Gastroesophageal sphincter (tissue), 4 donors: ENCODE data around the gene GAREM1. TPM values are rescaled to one million over a fixed set of nuclear protein-coding genes. Genes with fewer than 3 reads are reported as not detected.
A peak's percentile ranks its signal among the peaks of the same experiment; 100 is the strongest.

Source experiments
- ATAC-seq: fragments of 150-250 bp; one replicate; pipeline ENCODE4 v1.9.1; 2016; ENCODE audit warnings: mild to moderate bottlenecking, moderate library complexity
- H3K27ac ChIP-seq, 4 donors: fragments of 200-600 bp; sonication (generic) in 3 of 4; 1 replicate in 3 of 4; 2 replicates in 1 of 4; pipeline ENCODE4 v1.5.1; 2016 to 2019
- H3K27me3 ChIP-seq: fragments of 200-600 bp; sonication (generic); one replicate; pipeline ENCODE4 v1.5.1; 2019
- H3K36me3 ChIP-seq, 2 donors: fragments of 200-600 bp; sonication (generic); one replicate each; pipeline ENCODE4 v1.5.1; 2019; ENCODE audit warnings: control low read depth in 1 of 2
- H3K4me1 ChIP-seq, 3 donors: fragments of 200-600 bp; sonication (generic); 1 replicate in 2 of 3; 2 replicates in 1 of 3; pipeline ENCODE4 v1.5.1; 2016 to 2019; ENCODE audit warnings: control low read depth in 2 of 3
- H3K4me3 ChIP-seq, 2 donors: fragments of 200-600 bp; sonication (generic); one replicate each; pipeline ENCODE4 v1.5.1; 2019; ENCODE audit warnings: mild to moderate bottlenecking in 1 of 2, moderate library complexity in 1 of 2
- H3K9me3 ChIP-seq, 3 donors: fragments of 200-600 bp; sonication (generic); one replicate each; pipeline ENCODE4 v1.5.1; 2017 to 2019; ENCODE audit warnings: control low read depth in 2 of 3
- EP300 ChIP-seq: sonication (generic); formaldehyde crosslinking; IDR thresholded peaks from one replicate; pipeline ENCODE4 v1.6.1; 2017; ENCODE audit warnings: antibody characterized with exemption, mild to moderate bottlenecking
- POLR2A ChIP-seq, 2 donors: fragments of 450-650 bp; IDR thresholded peaks; one replicate each; pipeline ENCODE4 v1.6.1; 2017; ENCODE audit warnings: antibody characterized with exemption in 2 of 2, mild to moderate bottlenecking in 2 of 2, moderate library complexity in 1 of 2
- POLR2AphosphoS5 ChIP-seq: sonication (generic); formaldehyde crosslinking; IDR thresholded peaks from one replicate; pipeline ENCODE4 v1.6.1; 2017; ENCODE audit warnings: antibody characterized with exemption
- WGBS, 2 donors: methylation state at CpG; one replicate each; pipeline ENCODE4 v1.1.5; 2018; ENCODE audit warnings: low coverage in 1 of 2; 5-methylcytosine and 5-hydroxymethylcytosine counted together
- total RNA-seq, 4 donors: library from RNA; depleted of rRNA; stranded (reverse); fragments of >200 nt; gene quantifications; one replicate each; pipeline ENCODE4 v1.1.0, GENCODE V29; 2016
- TF ChIP-seq, protein P1 (sequence below), 4 experiments: fragments of 200-600 bp in 2 of 4; fragments of 450-650 bp in 2 of 4; sonication (generic) in 1 of 4; IDR thresholded peaks; one replicate each; pipeline ENCODE4 v1.5.1; 2017 to 2019; ENCODE audit warnings: antibody characterized with exemption in 4 of 4, mild to moderate bottlenecking in 2 of 4, moderate library complexity in 2 of 4

GAREM1 gene
- total RNA-seq, 4 donors from 2014 or later = 8.2 to 16.6 (median 12.3) TPM

DNA sequence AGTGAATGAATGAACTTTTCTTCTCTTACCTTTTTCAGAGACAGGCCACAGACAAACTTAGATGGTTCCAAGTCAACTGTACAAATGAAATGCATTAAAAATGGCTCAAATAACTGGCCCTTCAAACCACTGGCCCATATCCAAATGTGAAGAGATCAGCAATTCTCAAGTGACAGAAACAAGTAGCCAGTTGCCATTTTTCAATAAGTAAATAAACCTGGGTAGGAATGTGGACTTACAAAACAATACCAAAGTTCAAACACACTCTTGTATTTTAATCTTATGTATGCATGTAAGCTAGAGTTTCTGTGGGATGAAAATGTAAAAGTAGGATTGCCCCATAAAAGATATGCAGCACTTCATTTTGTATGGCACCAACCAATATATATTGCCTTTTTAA, 151.6 kb downstream of the GAREM1 start:
- Histone ChIP-seq H3K36me3 (no peaks in the 10 kb centered on the region), H3K27me3 (no peaks in the 10 kb centered on the region), H3K4me1 (peaks cover 0 to 23% (median 0%) of the 10 kb centered on the region in 3 donors), H3K9me3 (no peaks in the 10 kb centered on the region), H3K27ac (no peak overlapping the region), H3K4me3 (no peak overlapping the region)
- no peak for ATAC-seq
- TF ChIP-seq, protein P1, sequence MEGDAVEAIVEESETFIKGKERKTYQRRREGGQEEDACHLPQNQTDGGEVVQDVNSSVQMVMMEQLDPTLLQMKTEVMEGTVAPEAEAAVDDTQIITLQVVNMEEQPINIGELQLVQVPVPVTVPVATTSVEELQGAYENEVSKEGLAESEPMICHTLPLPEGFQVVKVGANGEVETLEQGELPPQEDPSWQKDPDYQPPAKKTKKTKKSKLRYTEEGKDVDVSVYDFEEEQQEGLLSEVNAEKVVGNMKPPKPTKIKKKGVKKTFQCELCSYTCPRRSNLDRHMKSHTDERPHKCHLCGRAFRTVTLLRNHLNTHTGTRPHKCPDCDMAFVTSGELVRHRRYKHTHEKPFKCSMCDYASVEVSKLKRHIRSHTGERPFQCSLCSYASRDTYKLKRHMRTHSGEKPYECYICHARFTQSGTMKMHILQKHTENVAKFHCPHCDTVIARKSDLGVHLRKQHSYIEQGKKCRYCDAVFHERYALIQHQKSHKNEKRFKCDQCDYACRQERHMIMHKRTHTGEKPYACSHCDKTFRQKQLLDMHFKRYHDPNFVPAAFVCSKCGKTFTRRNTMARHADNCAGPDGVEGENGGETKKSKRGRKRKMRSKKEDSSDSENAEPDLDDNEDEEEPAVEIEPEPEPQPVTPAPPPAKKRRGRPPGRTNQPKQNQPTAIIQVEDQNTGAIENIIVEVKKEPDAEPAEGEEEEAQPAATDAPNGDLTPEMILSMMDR (IDR thresholded peaks at IDR 0.05) = no peak
- no peak for TF ChIP-seq EP300
- TF ChIP-seq POLR2AphosphoS5 = no peak
- TF ChIP-seq POLR2A (IDR thresholded peaks at IDR 0.05) = no peak

DNA sequence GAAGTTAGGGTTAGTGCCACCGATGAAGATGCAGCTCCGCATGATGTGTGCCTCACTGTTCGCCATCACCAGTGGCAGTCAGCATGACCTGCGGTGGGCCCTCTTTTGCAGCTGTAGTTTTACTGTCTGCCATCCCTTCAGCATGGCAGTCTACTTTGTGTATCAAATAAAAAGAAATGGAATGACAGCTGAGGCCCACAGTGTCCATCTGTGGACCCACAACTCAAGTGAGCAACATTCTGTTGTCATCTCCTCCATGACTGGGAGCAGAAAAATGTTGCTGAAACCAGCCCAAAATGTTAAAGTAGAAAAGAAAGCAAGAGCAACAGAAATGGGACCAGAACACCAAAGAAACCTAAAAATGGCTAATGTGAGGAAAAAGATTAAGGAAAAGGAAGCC, 152.1 kb downstream of the GAREM1 start:
- peaks cover 0 to 23% (median 0%) of the 10 kb centered on the region in 3 donors for H3K4me1 ChIP-seq
- TF ChIP-seq POLR2A (IDR thresholded peaks at IDR 0.05) (no peak), POLR2AphosphoS5 (no peak), EP300 (no peak)
- TF ChIP-seq, protein P1 (IDR thresholded peaks at IDR 0.05) = no peak
- peak overlapping the region in 1 of 4 donors; percentile 14 for H3K27ac ChIP-seq
- no peak overlapping the region for H3K4me3 ChIP-seq
- no peaks in the 10 kb centered on the region for H3K27me3 ChIP-seq
- no peak for ATAC-seq
- H3K36me3 ChIP-seq = no peaks in the 10 kb centered on the region
- H3K9me3 ChIP-seq = no peaks in the 10 kb centered on the region
- WGBS, 2 donors = 100% methylated on average over 1 to 4 of the region's 4 CpGs

DNA sequence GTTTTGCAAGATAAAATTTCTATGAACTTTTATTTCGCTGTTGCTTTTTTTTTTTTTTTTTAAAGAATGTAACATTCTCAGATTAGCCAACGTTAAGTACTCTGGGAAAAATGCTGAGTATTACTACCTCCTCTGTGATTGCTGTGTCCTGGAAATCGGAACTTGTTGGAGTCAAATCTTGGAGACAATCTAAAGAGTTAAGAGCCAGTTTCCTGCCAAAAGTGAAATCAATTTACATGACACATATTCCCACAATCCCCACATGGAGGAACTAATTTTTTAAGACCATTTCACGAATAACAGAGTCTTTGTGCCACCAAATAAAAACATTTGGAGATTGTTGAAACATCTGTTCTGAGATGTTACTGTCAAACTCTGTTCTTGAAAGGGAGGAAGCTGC, 153.0 kb downstream of the GAREM1 start:
- no peak for TF ChIP-seq POLR2A (IDR thresholded peaks at IDR 0.05)
- no peak for TF ChIP-seq POLR2AphosphoS5
- TF ChIP-seq, protein P1 (IDR thresholded peaks at IDR 0.05) = no peak
- TF ChIP-seq EP300 = no peak
- Histone ChIP-seq H3K27ac (peak overlapping the region in 1 of 4 donors; percentile 29), H3K27me3 (no peaks in the 10 kb centered on the region), H3K4me3 (no peak overlapping the region), H3K9me3 (no peaks in the 10 kb centered on the region), H3K36me3 (no peaks in the 10 kb centered on the region), H3K4me1 (peaks cover 0 to 23% (median 0%) of the 10 kb centered on the region in 3 donors)
- WGBS, 2 donors = 22 to 56% methylated on average over 4 of the region's 4 CpGs
- peak; percentile 60 for ATAC-seq

DNA sequence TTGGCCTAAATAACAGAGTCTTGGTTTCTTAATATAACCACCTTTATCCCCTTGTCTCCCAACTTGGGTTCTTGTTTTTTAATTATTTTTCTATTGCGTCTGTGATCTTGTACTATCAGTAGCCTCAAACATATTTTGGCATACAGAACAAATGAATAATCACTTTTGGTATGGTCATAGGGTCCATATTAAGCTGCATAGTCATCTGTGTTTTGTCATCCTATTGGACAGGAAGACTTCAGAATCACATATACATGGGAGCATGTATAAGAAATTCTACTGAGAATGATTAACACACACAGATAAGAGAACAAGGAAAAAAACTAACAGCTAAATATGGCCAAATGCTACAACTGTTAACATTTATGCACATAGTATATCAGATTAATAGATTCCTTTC, 154.8 kb downstream of the GAREM1 start:
- Histone ChIP-seq H3K4me3 (no peak overlapping the region), H3K9me3 (no peaks in the 10 kb centered on the region), H3K4me1 (peaks cover 0 to 23% (median 0%) of the 10 kb centered on the region in 3 donors), H3K27ac (no peak overlapping the region), H3K36me3 (no peaks in the 10 kb centered on the region), H3K27me3 (no peaks in the 10 kb centered on the region)
- ATAC-seq = no peak
- TF ChIP-seq, protein P1 (IDR thresholded peaks at IDR 0.05) = no peak
- no peak for TF ChIP-seq EP300
- TF ChIP-seq POLR2AphosphoS5 = no peak
- TF ChIP-seq POLR2A (IDR thresholded peaks at IDR 0.05) = no peak
- WGBS, 2 donors = 62 to 80% methylated on average over 1 of the region's 1 CpG

DNA sequence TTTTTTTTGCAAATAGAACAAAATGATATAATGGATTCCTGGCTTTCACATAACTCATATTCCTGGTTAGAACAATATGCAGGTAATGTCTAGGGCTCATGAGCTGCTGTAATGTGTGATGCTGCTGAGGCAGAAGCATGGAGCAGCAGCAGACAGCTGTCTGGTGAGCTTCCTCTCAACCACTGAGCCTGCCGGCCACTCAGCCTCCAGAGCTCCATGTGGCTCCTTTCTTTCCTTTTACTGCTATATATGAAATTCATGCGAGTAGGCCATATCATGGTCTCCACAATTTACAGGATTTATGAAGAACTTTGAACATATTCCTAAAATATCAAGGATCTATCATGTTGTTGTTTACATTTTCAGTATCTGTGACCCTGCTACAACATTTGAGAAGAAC, 159.9 kb downstream of the GAREM1 start:
- H3K27ac ChIP-seq = peak overlapping the region in 1 of 4 donors; percentile 70
- no peak for ATAC-seq
- WGBS, 2 donors = 75% methylated on average over 2 of the region's 2 CpGs; no CpG with 5 or more reads in 1 of the 2 donors
- H3K9me3 ChIP-seq = no peaks in the 10 kb centered on the region
- H3K36me3 ChIP-seq = no peaks in the 10 kb centered on the region
- no peak for TF ChIP-seq POLR2A (IDR thresholded peaks at IDR 0.05)
- TF ChIP-seq, protein P1 (IDR thresholded peaks at IDR 0.05) = no peak
- no peak for TF ChIP-seq EP300
- no peak for TF ChIP-seq POLR2AphosphoS5
- no peak overlapping the region for H3K4me3 ChIP-seq
- peaks cover 6 to 24% (median 9%) of the 10 kb centered on the region in 3 donors for H3K4me1 ChIP-seq
- no peaks in the 10 kb centered on the region for H3K27me3 ChIP-seq
